Measurements from ENCODE around the gene PTRH1. TPM values are rescaled to one million over a fixed set of nuclear protein-coding genes. Genes with fewer than 3 reads are reported as not detected.
"Not testable (repeated sequence)": the region's sequence is repeated elsewhere in the genome, so short reads cannot be mapped to it uniquely, and the experiment has no call there.

PTRH1 gene
- total RNA-seq, 1 donor from 2014 or later, result 8.0 TPM

DNA sequence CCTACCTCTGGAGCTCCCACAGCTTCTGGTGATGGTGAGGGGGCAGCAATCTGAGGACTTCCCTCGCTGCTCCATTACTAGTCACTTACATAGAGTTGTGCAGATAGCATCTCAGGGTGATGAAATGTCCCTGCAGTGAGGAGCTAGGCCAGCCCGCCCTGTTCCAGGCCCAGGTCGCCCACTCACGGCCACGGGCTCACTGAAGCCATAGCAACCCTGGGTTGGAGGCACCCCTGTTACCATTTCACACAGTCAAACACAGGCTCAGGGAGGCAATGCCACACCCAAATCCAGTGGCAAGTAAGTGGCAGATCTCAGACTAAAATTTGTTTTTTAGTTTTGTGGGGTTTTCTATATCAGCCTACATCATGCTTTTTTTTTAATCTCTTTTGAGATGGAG, 43.4 kb upstream of the PTRH1 start:
- ATAC-seq (peak; percentile 38), DNase-seq (no peak)
- no peaks in the 10 kb centered on the region for H3K36me3 ChIP-seq
- peaks cover 8% of the 10 kb centered on the region for H3K4me1 ChIP-seq
- peak overlapping the region; percentile 84 for H3K27ac ChIP-seq
- intact Hi-C loops (cut with DNase I), result no loop called here
- H3K9me3 ChIP-seq, result no peaks in the 10 kb centered on the region
- H3K27me3 ChIP-seq, result peaks cover 11% of the 10 kb centered on the region
- TF ChIP-seq, protein P1, sequence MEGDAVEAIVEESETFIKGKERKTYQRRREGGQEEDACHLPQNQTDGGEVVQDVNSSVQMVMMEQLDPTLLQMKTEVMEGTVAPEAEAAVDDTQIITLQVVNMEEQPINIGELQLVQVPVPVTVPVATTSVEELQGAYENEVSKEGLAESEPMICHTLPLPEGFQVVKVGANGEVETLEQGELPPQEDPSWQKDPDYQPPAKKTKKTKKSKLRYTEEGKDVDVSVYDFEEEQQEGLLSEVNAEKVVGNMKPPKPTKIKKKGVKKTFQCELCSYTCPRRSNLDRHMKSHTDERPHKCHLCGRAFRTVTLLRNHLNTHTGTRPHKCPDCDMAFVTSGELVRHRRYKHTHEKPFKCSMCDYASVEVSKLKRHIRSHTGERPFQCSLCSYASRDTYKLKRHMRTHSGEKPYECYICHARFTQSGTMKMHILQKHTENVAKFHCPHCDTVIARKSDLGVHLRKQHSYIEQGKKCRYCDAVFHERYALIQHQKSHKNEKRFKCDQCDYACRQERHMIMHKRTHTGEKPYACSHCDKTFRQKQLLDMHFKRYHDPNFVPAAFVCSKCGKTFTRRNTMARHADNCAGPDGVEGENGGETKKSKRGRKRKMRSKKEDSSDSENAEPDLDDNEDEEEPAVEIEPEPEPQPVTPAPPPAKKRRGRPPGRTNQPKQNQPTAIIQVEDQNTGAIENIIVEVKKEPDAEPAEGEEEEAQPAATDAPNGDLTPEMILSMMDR (IDR thresholded peaks at IDR 0.05), result no peak
- peak overlapping the region; percentile 25 for H3K4me3 ChIP-seq

- H3K36me3 ChIP-seq; intact Hi-C loops (cut with DNase I); H3K4me1 ChIP-seq; H3K9me3 ChIP-seq; DNase-seq; ATAC-seq: not testable (repeated sequence)
- H3K27ac ChIP-seq, result peak overlapping the region; percentile 12
- H3K27me3 ChIP-seq, result peaks cover 13% of the 10 kb centered on the region
- peak overlapping the region; percentile 31 for H3K4me3 ChIP-seq
These were observed 41.3 kb upstream of the PTRH1 start for GRCh38 chr9:127756776-127757175.

GRCh38 chr9:127756233-127756632, 40.8 kb upstream of the PTRH1 start:
- intact Hi-C loops (cut with DNase I), result no loop called here
- no peaks in the 10 kb centered on the region for H3K9me3 ChIP-seq
- peaks cover 13% of the 10 kb centered on the region for H3K27me3 ChIP-seq
- peaks cover 4% of the 10 kb centered on the region for H3K4me1 ChIP-seq
- no peaks in the 10 kb centered on the region for H3K36me3 ChIP-seq
- ATAC-seq (no peak), DNase-seq (no peak)
- TF ChIP-seq, protein P1 (IDR thresholded peaks at IDR 0.05), result no peak
- peak overlapping the region; percentile 12 for H3K27ac ChIP-seq
- peak overlapping the region; percentile 31 for H3K4me3 ChIP-seq

GRCh38 chr9:127755061-127756060, 39.9 kb upstream of the PTRH1 start:
- peaks cover 4% of the 10 kb centered on the region for H3K36me3 ChIP-seq
- peaks cover 4% of the 10 kb centered on the region for H3K4me1 ChIP-seq
- H3K27ac ChIP-seq, result peak overlapping the region; percentile 55
- H3K27me3 ChIP-seq, result peaks cover 13% of the 10 kb centered on the region
- H3K4me3 ChIP-seq, result peak overlapping the region; percentile 31
- intact Hi-C loops (cut with DNase I), result no loop called here
- DNase-seq (no peak), ATAC-seq (peak; percentile 46)
- no peaks in the 10 kb centered on the region for H3K9me3 ChIP-seq
- TF ChIP-seq, protein P1 (IDR thresholded peaks at IDR 0.05), result no peak

- H3K36me3 ChIP-seq, result peaks cover 14% of the 10 kb centered on the region
- DNase-seq (no peak), ATAC-seq (peak; percentile 13)
- peaks cover 4% of the 10 kb centered on the region for H3K4me1 ChIP-seq
- H3K27me3 ChIP-seq, result peaks cover 13% of the 10 kb centered on the region
- H3K4me3 ChIP-seq, result peak overlapping the region; percentile 11
- intact Hi-C loops (cut with DNase I), result no loop called here
- no peak overlapping the region for H3K27ac ChIP-seq
- TF ChIP-seq, protein P1 (IDR thresholded peaks at IDR 0.05), result no peak
- H3K9me3 ChIP-seq, result no peaks in the 10 kb centered on the region
These were observed 38.9 kb upstream of the PTRH1 start for GRCh38 chr9:127754099-127755060.
